ENCODE results near the gene ORC1. TPM values are rescaled to one million over a fixed set of nuclear protein-coding genes. Genes with fewer than 3 reads are reported as not detected.

ORC1 gene
- total and polyA plus RNA-seq, 2 experiments from 2014 or later: 1.4 to 1.9 TPM

DNA sequence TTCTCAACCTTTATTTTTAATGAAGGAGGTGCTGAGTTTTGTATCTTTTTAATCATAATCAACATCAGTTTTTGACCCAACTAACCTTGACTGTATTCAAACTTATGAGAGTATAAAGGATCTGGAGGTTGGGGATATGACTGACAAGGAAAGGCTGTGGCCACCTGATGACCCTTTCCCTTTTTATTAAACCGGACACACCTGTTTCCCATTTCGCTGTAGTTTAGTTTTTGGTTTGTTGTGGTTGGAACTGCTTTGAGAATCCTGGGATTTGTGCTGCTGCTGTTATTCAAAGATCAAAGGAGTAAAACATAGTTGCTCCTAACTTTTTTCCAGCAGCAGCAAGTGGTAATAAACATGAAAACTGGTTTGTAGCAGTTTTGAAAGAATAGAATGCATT, 12.6 kb upstream of the ORC1 start:
- no peak overlapping the region for H3K4me3 ChIP-seq
- no peaks in the 10 kb centered on the region for H3K9me2 ChIP-seq (ENCODE audit: insufficient read depth)
- no peak overlapping the region for H3K27ac ChIP-seq
- TF ChIP-seq EZH2 (IDR thresholded peaks at IDR 0.05; ENCODE audit: insufficient read depth, poor library complexity, severe bottlenecking) (no peak), EZH2phosphoT487 (IDR thresholded peaks at IDR 0.05; ENCODE audit: insufficient read depth, low read depth) (no peak)
- no peak overlapping the region for H2AFZ ChIP-seq
- H3F3A ChIP-seq (ENCODE audit: insufficient read depth): peaks cover 13% of the 10 kb centered on the region; the same call in 1 of the 2 replicates
- no peak overlapping the region for H3K4me2 ChIP-seq (ENCODE audit: unreplicated experiment)
- DNase-seq: no peak
- no peaks in the 10 kb centered on the region for H3K9me3 ChIP-seq (ENCODE audit: low read depth)
- in situ Hi-C loops (cut with MboI): no loop called here
- H3K36me3 ChIP-seq (ENCODE audit: low read depth): peaks cover 74% of the 10 kb centered on the region
- no peaks in the 10 kb centered on the region for H3K4me1 ChIP-seq (ENCODE audit: insufficient read depth)
- H3K27me3 ChIP-seq (replicated peaks; ENCODE audit: insufficient read depth): no peaks in the 10 kb centered on the region
- H3K9ac ChIP-seq: no peak overlapping the region
- no peaks in the 10 kb centered on the region for H4K20me1 ChIP-seq (ENCODE audit: insufficient read depth)
- H3K79me2 ChIP-seq (ENCODE audit: insufficient read depth): no peaks in the 10 kb centered on the region
- WGBS, 2 experiments (ENCODE audit: low coverage in 1 of 2, low lambda C conversion rate in 2 of 2, missing lambda C conversion rate in 2 of 2): 96 to 100% methylated on average over 2 of the region's 2 CpGs

DNA sequence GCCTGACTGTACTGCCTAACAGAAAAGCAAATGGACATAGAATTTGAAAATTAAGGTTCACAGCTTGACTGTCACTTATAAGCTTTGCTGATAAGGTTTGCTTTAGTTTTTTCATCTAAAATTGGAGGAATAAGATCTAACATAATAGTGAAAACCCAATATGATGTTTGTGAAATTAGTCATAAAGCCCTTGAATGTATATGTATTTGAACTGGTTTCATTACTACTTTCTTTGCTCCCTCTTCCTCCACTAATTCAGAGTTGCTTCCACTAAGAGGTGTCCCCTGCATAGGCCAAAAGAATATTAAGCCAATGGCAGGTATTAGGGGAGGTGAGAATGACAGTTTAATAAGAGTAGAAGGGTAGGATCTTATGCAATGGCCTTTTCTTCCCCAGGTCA, 10.7 kb upstream of the ORC1 start:
- Histone ChIP-seq H3K79me2 (ENCODE audit: insufficient read depth) (no peaks in the 10 kb centered on the region), H4K20me1 (ENCODE audit: insufficient read depth) (no peaks in the 10 kb centered on the region), H3K36me3 (ENCODE audit: low read depth) (peaks cover 75% of the 10 kb centered on the region), H3K9me2 (ENCODE audit: insufficient read depth) (no peaks in the 10 kb centered on the region), H2AFZ (no peak overlapping the region), H3K4me1 (ENCODE audit: insufficient read depth) (no peaks in the 10 kb centered on the region), H3K9me3 (ENCODE audit: low read depth) (no peaks in the 10 kb centered on the region), H3K4me2 (ENCODE audit: unreplicated experiment) (no peak overlapping the region), H3F3A (ENCODE audit: insufficient read depth) (peaks cover 11% of the 10 kb centered on the region; the same call in 1 of the 2 replicates), H3K27ac (no peak overlapping the region), H3K9ac (no peak overlapping the region), H3K4me3 (no peak overlapping the region), H3K27me3 (replicated peaks; ENCODE audit: insufficient read depth) (no peaks in the 10 kb centered on the region)
- TF ChIP-seq EZH2phosphoT487 (IDR thresholded peaks at IDR 0.05; ENCODE audit: insufficient read depth, low read depth): no peak
- no peak for TF ChIP-seq EZH2 (IDR thresholded peaks at IDR 0.05; ENCODE audit: insufficient read depth, poor library complexity, severe bottlenecking)
- DNase-seq: no peak
- in situ Hi-C loops (cut with MboI): no loop called here

DNA sequence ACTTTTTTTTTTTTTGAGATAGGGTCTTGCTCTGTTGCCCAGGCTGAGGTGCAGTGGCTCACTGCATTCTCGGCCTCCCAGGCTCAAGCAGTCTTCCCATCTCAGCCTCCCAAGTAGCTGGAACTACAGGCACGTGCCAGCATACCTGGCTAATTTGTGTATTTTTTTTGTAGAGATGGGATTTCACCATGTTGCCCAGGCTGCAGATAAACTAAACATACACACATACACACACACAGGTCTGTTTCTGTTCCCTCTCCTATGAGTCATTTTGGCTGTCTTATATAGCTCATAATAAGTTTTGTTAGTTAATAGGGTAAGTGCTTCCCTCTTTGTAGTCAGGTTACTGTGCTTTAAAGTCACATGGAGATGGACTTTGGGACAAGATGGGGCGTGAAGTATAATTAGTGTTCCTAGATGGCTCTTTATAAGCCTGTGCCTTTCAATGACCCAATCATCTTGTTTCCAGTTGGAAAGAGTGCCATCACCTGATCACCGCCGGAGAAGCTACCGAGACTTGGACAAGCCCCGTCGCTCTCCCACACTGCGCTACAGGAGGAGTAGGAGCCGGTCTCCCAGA, 9.3 kb upstream of the ORC1 start:
- peak; percentile 31 for DNase-seq
- no peaks in the 10 kb centered on the region for H3K9me2 ChIP-seq (ENCODE audit: insufficient read depth)
- H3K4me3 ChIP-seq: no peak overlapping the region
- H3K9me3 ChIP-seq (ENCODE audit: low read depth): no peaks in the 10 kb centered on the region
- 89 to 94% methylated on average over 10 of the region's 10 CpGs for WGBS, 2 experiments (ENCODE audit: low coverage in 1 of 2, low lambda C conversion rate in 2 of 2, missing lambda C conversion rate in 2 of 2)
- H3K36me3 ChIP-seq (ENCODE audit: low read depth): peaks cover 75% of the 10 kb centered on the region
- H3K9ac ChIP-seq: no peak overlapping the region
- H4K20me1 ChIP-seq (ENCODE audit: insufficient read depth): no peaks in the 10 kb centered on the region
- in situ Hi-C loops (cut with MboI): no loop called here
- no peak overlapping the region for H2AFZ ChIP-seq
- TF ChIP-seq EZH2 (IDR thresholded peaks at IDR 0.05; ENCODE audit: insufficient read depth, poor library complexity, severe bottlenecking): no peak
- TF ChIP-seq EZH2phosphoT487 (IDR thresholded peaks at IDR 0.05; ENCODE audit: insufficient read depth, low read depth): no peak
- H3F3A ChIP-seq (ENCODE audit: insufficient read depth): peaks cover 11% of the 10 kb centered on the region; the same call in 1 of the 2 replicates
- H3K27ac ChIP-seq: no peak overlapping the region
- no peak overlapping the region for H3K4me2 ChIP-seq (ENCODE audit: unreplicated experiment)
- H3K79me2 ChIP-seq (ENCODE audit: insufficient read depth): 0 out of 2 replicates have a peak, but pooled peaks cover 5% of the 10 kb centered on the region
- H3K27me3 ChIP-seq (replicated peaks; ENCODE audit: insufficient read depth): no peaks in the 10 kb centered on the region
- H3K4me1 ChIP-seq (ENCODE audit: insufficient read depth): no peaks in the 10 kb centered on the region

- no peak for DNase-seq
- H3K79me2 ChIP-seq (ENCODE audit: insufficient read depth): peaks cover 59% of the 10 kb centered on the region
- peaks cover 11% of the 10 kb centered on the region for H3K4me1 ChIP-seq (ENCODE audit: insufficient read depth)
- no peaks in the 10 kb centered on the region for H3K27me3 ChIP-seq (replicated peaks; ENCODE audit: insufficient read depth)
- H3K9ac ChIP-seq: peak overlapping the region; percentile 97
- WGBS, 2 experiments (ENCODE audit: low coverage in 1 of 2, low lambda C conversion rate in 2 of 2, missing lambda C conversion rate in 2 of 2): 4 to 6% methylated on average over 8 of the region's 8 CpGs
- H3K9me2 ChIP-seq (ENCODE audit: insufficient read depth): no peaks in the 10 kb centered on the region
- H3K36me3 ChIP-seq (ENCODE audit: low read depth): peaks cover 26% of the 10 kb centered on the region; the same call in 1 of the 2 replicates
- in situ Hi-C loops (cut with MboI): no loop called here
- peak overlapping the region; percentile 89 for H3K27ac ChIP-seq
- H3F3A ChIP-seq (ENCODE audit: insufficient read depth): no peaks in the 10 kb centered on the region
- peak overlapping the region; percentile 99 for H2AFZ ChIP-seq
- no peaks in the 10 kb centered on the region for H4K20me1 ChIP-seq (ENCODE audit: insufficient read depth)
- TF ChIP-seq EZH2phosphoT487 (IDR thresholded peaks at IDR 0.05; ENCODE audit: insufficient read depth, low read depth): no peak
- no peaks in the 10 kb centered on the region for H3K9me3 ChIP-seq (ENCODE audit: low read depth)
- peak overlapping the region; percentile 99 for H3K4me2 ChIP-seq (ENCODE audit: unreplicated experiment)
- H3K4me3 ChIP-seq: peak overlapping the region; percentile 100
These were observed 734 bp upstream of the ORC1 start for GRCh38 chr1:52404975-52405338.
